Amygdala (tissue), 56 donors: Measurements from ENCODE around the gene RGS12.
A peak's percentile ranks its signal among the peaks of the same experiment; 100 is the strongest.

Experiments used
- DNase-seq, 56 donors: peaks; one replicate each; lab custom pipeline; 2025; lab: John Stamatoyannopoulos, UW

RGS12 gene

GRCh38 chr4:3324093-3324815 is 31.4 kb downstream of the RGS12 start:
- no peak for DNase-seq

- DNase-seq: no peak
Measured at GRCh38 chr4:3328814-3329663, 36.2 kb downstream of the RGS12 start.

GRCh38 chr4:3329887-3330286 is 37.1 kb downstream of the RGS12 start:
- DNase-seq: no peak

- no peak for DNase-seq
Measured at GRCh38 chr4:3330707-3331106, 37.9 kb downstream of the RGS12 start.

- DNase-seq: no peak
Measured at GRCh38 chr4:3331511-3332394, 38.9 kb downstream of the RGS12 start.

- no peak for DNase-seq
Measured at GRCh38 chr4:3332498-3332897, 39.7 kb downstream of the RGS12 start.

GRCh38 chr4:3334316-3334715 is 41.5 kb downstream of the RGS12 start:
- DNase-seq: no peak

- DNase-seq: no peak
Measured at GRCh38 chr4:3335385-3335784, 42.6 kb downstream of the RGS12 start.

- no peak for DNase-seq
Measured at GRCh38 chr4:3335982-3336381, 43.2 kb downstream of the RGS12 start.

- DNase-seq: no peak
Measured at GRCh38 chr4:3336382-3337356, 43.8 kb downstream of the RGS12 start.

GRCh38 chr4:3337357-3337732 is 44.5 kb downstream of the RGS12 start:
- DNase-seq: no peak

- DNase-seq: no peak
Measured at GRCh38 chr4:3337811-3338210, 45.0 kb downstream of the RGS12 start.

- no peak for DNase-seq
Measured at GRCh38 chr4:3338321-3338838, 45.6 kb downstream of the RGS12 start.

- no peak for DNase-seq
Measured at GRCh38 chr4:3338976-3339531, 46.2 kb downstream of the RGS12 start.

GRCh38 chr4:3339577-3339976 is 46.8 kb downstream of the RGS12 start:
- DNase-seq: peak in 1 of 56 donors; percentile 45

GRCh38 chr4:3340038-3340699 is 47.3 kb downstream of the RGS12 start:
- DNase-seq: no peak

GRCh38 chr4:3340700-3341083 is 47.9 kb downstream of the RGS12 start:
- no peak for DNase-seq

- no peak for DNase-seq
Measured at GRCh38 chr4:3341760-3342159, 48.9 kb downstream of the RGS12 start.
